IMR-90 (cell line): ENCODE data around the gene IFIT1. TPM values are rescaled to one million over a fixed set of nuclear protein-coding genes. Genes with fewer than 3 reads are reported as not detected.

ENCODE experiments used
- ATAC-seq: fragments of 200-7000 bp; cut with Tn5 transposase; 2 replicates; pipeline ENCODE4 v1.9.1; 2020; ENCODE audit warnings: low read depth, mild to moderate bottlenecking, moderate library complexity
- BruUV-seq: library from RNA; stranded (reverse); fragments of 400-500 nt; replicated peaks from 2 replicates; lab custom pipeline; 2021; lab: Mats Ljungman, UMichigan
- CTCF ChIA-PET: fragments of 300-600 bp; formaldehyde crosslinking; extraction: SDS; loops from one replicate; lab custom pipeline; 2021; ENCODE audit warnings: antibody characterized with exemption; lab: Yijun Ruan, JAX
- POLR2A ChIA-PET: fragments of 300-600 bp; sonication (Branson Sonifier 250); formaldehyde crosslinking; loops from one replicate; lab custom pipeline; 2022; ENCODE audit warnings: antibody characterized with exemption; ENCODE audit not compliant: unreplicated experiment; lab: Charles Lee
- DNase-seq: peaks from one replicate; pipeline ENCODE4 v3.0.0; 2013
- H2AFZ ChIP-seq: replicated peaks from 2 replicates; pipeline ENCODE3; 2013; ENCODE audit warnings: low read length, mild to moderate bottlenecking; ENCODE audit not compliant: poor library complexity
- H2AK5ac ChIP-seq: 2 replicates; pipeline ENCODE4 v1.6.1; 2013; ENCODE audit warnings: low read depth, low read length, inconsistent platforms
- H2AK9ac ChIP-seq: replicated peaks from 2 replicates; pipeline ENCODE3; 2013; ENCODE audit warnings: mild to moderate bottlenecking, low read depth, low read length, moderate library complexity; ENCODE audit not compliant: poor library complexity
- H2BK120ac ChIP-seq: 2 replicates; pipeline ENCODE4 v1.6.1; 2013; ENCODE audit warnings: low read depth, low read length, inconsistent platforms
- H2BK15ac ChIP-seq: 3 replicates; pipeline ENCODE4 v1.6.1; 2013; ENCODE audit warnings: low read depth, low read length, inconsistent platforms
- H2BK20ac ChIP-seq: 2 replicates; pipeline ENCODE4 v1.6.1; 2013; ENCODE audit warnings: low read depth, mild to moderate bottlenecking, inconsistent platforms, low read length, moderate library complexity
- H2BK5ac ChIP-seq: 2 replicates; pipeline ENCODE4 v1.6.1; 2013; ENCODE audit warnings: mild to moderate bottlenecking, low read depth, low read length, inconsistent platforms; ENCODE audit not compliant: poor library complexity, severe bottlenecking
- H3K14ac ChIP-seq: replicated peaks from 2 replicates; pipeline ENCODE4 v1.6.1; 2013; ENCODE audit warnings: low read depth, low read length, inconsistent platforms
- H3K18ac ChIP-seq: 2 replicates; pipeline ENCODE4 v1.6.1; 2013; ENCODE audit warnings: low read depth, low read length, control low read depth
- H3K23ac ChIP-seq: 2 replicates; pipeline ENCODE4 v1.6.1; 2013; ENCODE audit warnings: low read depth, low read length, inconsistent platforms
- H3K27ac ChIP-seq: 2 replicates; pipeline ENCODE4 v1.5.1; 2013; ENCODE audit warnings: mild to moderate bottlenecking, control low read depth, low read length; ENCODE audit not compliant: insufficient read depth
- H3K27me3 ChIP-seq: 2 replicates; pipeline ENCODE4 v1.6.1; 2013; ENCODE audit warnings: low read length; ENCODE audit not compliant: control insufficient read depth, insufficient read depth
- H3K36me3 ChIP-seq: 2 replicates; pipeline ENCODE4 v1.6.1; 2013; ENCODE audit warnings: low read length, mixed read lengths; ENCODE audit not compliant: control insufficient read depth, insufficient read depth
- H3K4ac ChIP-seq: 2 replicates; pipeline ENCODE4 v1.6.1; 2013; ENCODE audit warnings: low read depth, low read length, inconsistent platforms
- H3K4me1 ChIP-seq: 2 replicates; pipeline ENCODE4 v1.6.1; 2013; ENCODE audit warnings: low read length, mixed read lengths; ENCODE audit not compliant: control insufficient read depth, insufficient read depth
- H3K4me2 ChIP-seq: 2 replicates; pipeline ENCODE4 v1.6.1; 2013; ENCODE audit warnings: low read depth, mild to moderate bottlenecking, control low read depth, low read length, moderate library complexity
- H3K4me3 ChIP-seq: 2 replicates; pipeline ENCODE4 v1.5.1; 2013; ENCODE audit warnings: low read depth, mild to moderate bottlenecking, control low read depth, low read length, moderate library complexity; ENCODE audit not compliant: insufficient read depth
- H3K56ac ChIP-seq: 2 replicates; pipeline ENCODE4 v1.6.1; 2013; ENCODE audit warnings: low read length, inconsistent platforms; ENCODE audit not compliant: insufficient read depth; ENCODE audit errors: extremely low read depth
- H3K79me1 ChIP-seq, 2 experiments: 2 replicates each; pipeline ENCODE4 v1.6.1; 2013; ENCODE audit warnings: low read length in 2 of 2, inconsistent platforms in 1 of 2, low read depth in 1 of 2
- H3K9ac ChIP-seq: 2 replicates; pipeline ENCODE4 v1.6.1; 2013; ENCODE audit warnings: low read depth, low read length, control low read depth
- H3K9me1 ChIP-seq: 2 replicates; pipeline ENCODE4 v1.6.1; 2013; ENCODE audit warnings: low read length, inconsistent platforms; ENCODE audit not compliant: insufficient read depth
- H3K9me3 ChIP-seq: 2 replicates; pipeline ENCODE4 v1.6.1; 2013; ENCODE audit warnings: low read length; ENCODE audit not compliant: control insufficient read depth, insufficient read depth
- H4K20me1 ChIP-seq: 2 replicates; pipeline ENCODE4 v1.6.1; 2013; ENCODE audit warnings: low read length, inconsistent platforms; ENCODE audit not compliant: insufficient read depth
- H4K5ac ChIP-seq: 2 replicates; pipeline ENCODE4 v1.6.1; 2013; ENCODE audit warnings: mild to moderate bottlenecking, low read depth, low read length, control low read depth
- H4K8ac ChIP-seq, 2 experiments: 2 replicates each; pipeline ENCODE4 v1.6.1; 2013; ENCODE audit warnings: low read depth in 2 of 2, low read length in 2 of 2, control low read depth in 1 of 2, inconsistent platforms in 1 of 2
- H4K91ac ChIP-seq: 2 replicates; pipeline ENCODE4 v1.6.1; 2013; ENCODE audit warnings: low read depth, low read length, inconsistent platforms; ENCODE audit not compliant: insufficient read depth
- BHLHE40 ChIP-seq: fragments of 150-350 bp; IDR thresholded peaks from 2 replicates; pipeline ENCODE4 v1.6.1; 2016; ENCODE audit warnings: mild to moderate bottlenecking, low read depth, low read length
- CEBPB ChIP-seq: IDR thresholded peaks from 2 replicates; pipeline ENCODE4 v1.6.1; 2012; ENCODE audit warnings: low read depth, low read length, improper control_type of control experiment
- CHD1 ChIP-seq: IDR thresholded peaks from 2 replicates; pipeline ENCODE4 v1.6.1; 2012; ENCODE audit warnings: low read depth, low read length, improper control_type of control experiment
- FOS ChIP-seq: fragments of 150-350 bp; IDR thresholded peaks from 2 replicates; pipeline ENCODE4 v1.6.1; 2016; ENCODE audit warnings: low read depth, low read length
- MAFK ChIP-seq: IDR thresholded peaks from 2 replicates; pipeline ENCODE4 v1.6.1; 2012; ENCODE audit warnings: low read depth, low read length, improper control_type of control experiment
- MAZ ChIP-seq: IDR thresholded peaks from 2 replicates; pipeline ENCODE4 v1.6.1; 2012; ENCODE audit warnings: low read depth, mild to moderate bottlenecking, low read length, improper control_type of control experiment, moderate library complexity, borderline replicate concordance
- MXI1 ChIP-seq: IDR thresholded peaks from 2 replicates; pipeline ENCODE4 v1.6.1; 2012; ENCODE audit warnings: low read depth, mild to moderate bottlenecking, low read length, moderate library complexity, borderline replicate concordance
- NFE2L2 ChIP-seq: fragments of 150-350 bp; IDR thresholded peaks from 2 replicates; pipeline ENCODE4 v1.6.1; 2016; ENCODE audit warnings: low read depth, mild to moderate bottlenecking, low read length
- POLR2A ChIP-seq: IDR thresholded peaks from 2 replicates; pipeline ENCODE4 v1.6.1; 2012; ENCODE audit warnings: mild to moderate bottlenecking, low read depth, low read length
- RAD21 ChIP-seq: IDR thresholded peaks from 2 replicates; pipeline ENCODE4 v1.6.1; 2012; ENCODE audit warnings: low read length, improper control_type of control experiment
- RCOR1 ChIP-seq: IDR thresholded peaks from 2 replicates; pipeline ENCODE4 v1.6.1; 2012; ENCODE audit warnings: mild to moderate bottlenecking, low read length, improper control_type of control experiment; ENCODE audit not compliant: insufficient replicate concordance
- RFX5 ChIP-seq: IDR thresholded peaks from 2 replicates; pipeline ENCODE4 v1.8.0; 2012; ENCODE audit warnings: low read depth, mild to moderate bottlenecking, low read length, moderate library complexity
- SMC3 ChIP-seq: fragments of 150-350 bp; IDR thresholded peaks from 2 replicates; pipeline ENCODE4 v1.6.1; 2016; ENCODE audit warnings: low read depth, mild to moderate bottlenecking, antibody characterized with exemption, low read length, moderate library complexity
- WGBS, 2 experiments: methylation state at CpG; one replicate each; pipeline versions ENCODE4 v1.1.5 to v1.1.7; 2013; ENCODE audit warnings: missing lambda C conversion rate in 2 of 2; ENCODE audit not compliant: insufficient read length in 1 of 2; ENCODE audit errors: extremely low coverage in 2 of 2; 5-methylcytosine and 5-hydroxymethylcytosine counted together
- dilution Hi-C: fragments of 300-500 bp; cut with HindIII; formaldehyde crosslinking; loops from one replicate; pipeline ENCODE4 v1.14.3; 2018; ENCODE audit warnings: low sequenced_read_pairs; ENCODE audit not compliant: unreplicated experiment
- in situ Hi-C: fragments of 300-500 bp; cut with MboI; formaldehyde crosslinking; loops from 3 replicates; pipeline ENCODE4 v1.14.3; 2019; ENCODE audit warnings: low sequenced_read_pairs, inconsistent platforms, mixed read lengths
- intact Hi-C: fragments of 100-400 bp; cut with micrococcal nuclease; formaldehyde crosslinking; loops from 2 replicates; pipeline ENCODE4 v1.10.0; 2022
- polyA plus RNA-seq, 3 experiments: library from polyadenylated mRNA; depleted of rRNA; stranded (reverse); fragments of >200 nt; gene quantifications; 2 replicates each; pipeline ENCODE4 v1.2.3, GENCODE V29; 2012; ENCODE audit warnings: low replicate concordance in 1 of 3
- total RNA-seq: library from RNA; depleted of rRNA; stranded (reverse); fragments of >200 nt; gene quantifications from 2 replicates; pipeline ENCODE4 v1.2.3, GENCODE V29; 2012
- TF ChIP-seq, protein P1 (sequence below): conservative IDR thresholded peaks from 2 replicates; pipeline ENCODE4 v1.5.1; 2012; ENCODE audit warnings: mild to moderate bottlenecking, low read depth, low read length, improper control_type of control experiment
- TF ChIP-seq, protein P2 (sequence below): fragments of 150-350 bp; IDR thresholded peaks from 2 replicates; pipeline ENCODE4 v1.6.1; 2017; ENCODE audit warnings: mild to moderate bottlenecking, antibody characterized with exemption, low read length, low read depth
- TF ChIP-seq, protein P3 (sequence below): fragments of 150-350 bp; IDR thresholded peaks from 2 replicates; pipeline ENCODE4 v1.6.1; 2016; ENCODE audit warnings: low read depth, mild to moderate bottlenecking, low read length, moderate library complexity, borderline replicate concordance

Gene IFIT1
- total and polyA plus RNA-seq, 2 of the 4 experiments (the other 2 are of a cell fraction), result 6.1 to 6.8 TPM

DNA sequence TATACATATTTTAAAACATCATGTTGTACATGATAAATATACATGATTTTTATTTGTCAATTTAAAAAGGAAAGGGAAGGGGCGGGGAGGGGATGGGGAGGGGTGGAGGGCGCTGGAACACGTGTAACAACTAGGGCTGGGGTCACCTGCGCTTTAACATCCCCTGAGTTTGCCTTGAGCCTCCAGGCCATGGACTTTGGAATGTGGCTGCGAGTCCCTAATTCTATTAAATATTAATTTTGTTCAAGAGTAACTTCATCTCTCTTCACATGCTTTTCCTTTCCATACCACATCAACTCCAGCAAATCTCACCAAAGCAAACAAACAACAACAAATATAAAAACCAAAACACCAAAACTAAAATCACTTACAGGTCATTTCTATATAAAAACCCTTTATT is 32.6 kb downstream of the IFIT1 start:
- H4K5ac ChIP-seq, result no peak overlapping the region
- no peak overlapping the region for H2AK5ac ChIP-seq
- intact Hi-C loops (loop anchor here (10.0 kb wide), 3 partner anchors 850 to 1440 kb away; no protein-coding TSS in a partner anchor), in situ Hi-C loops (loop anchor here (5.0 to 25.0 kb wide), 3 partner anchors 137 to 1437 kb away; partner anchors contain the start of genes HTR7 and RPP30), dilution Hi-C loops (no loop called here)
- ATAC-seq (no peak), DNase-seq (no peak)
- no peaks in the 10 kb centered on the region for H3K27me3 ChIP-seq
- no TSS peak for BruUV-seq
- H2AK9ac ChIP-seq, result no peak overlapping the region
- no peak overlapping the region for H3K18ac ChIP-seq
- no peak overlapping the region for H3K4me3 ChIP-seq
- no peak overlapping the region for H3K27ac ChIP-seq
- H3K79me1 ChIP-seq, result no peaks in the 10 kb centered on the region; a peak in 1 of 4 replicates
- H4K20me1 ChIP-seq, result no peaks in the 10 kb centered on the region
- H3K14ac ChIP-seq, result no peak overlapping the region
- H3K56ac ChIP-seq, result no peak overlapping the region
- POLR2A ChIA-PET, result no interaction called here
- WGBS, 2 experiments, result no CpG with 5 or more reads among the region's 5 CpGs
- H3K4ac ChIP-seq, result no peak overlapping the region
- TF ChIP-seq MAFK (no peak), CEBPB (no peak), RAD21 (no peak), RFX5 (no peak), MAZ (no peak), SMC3 (no peak), RCOR1 (no peak), MXI1 (no peak), NFE2L2 (no peak), CHD1 (no peak), FOS (no peak), BHLHE40 (no peak), POLR2A (no peak)
- TF ChIP-seq, protein P1, sequence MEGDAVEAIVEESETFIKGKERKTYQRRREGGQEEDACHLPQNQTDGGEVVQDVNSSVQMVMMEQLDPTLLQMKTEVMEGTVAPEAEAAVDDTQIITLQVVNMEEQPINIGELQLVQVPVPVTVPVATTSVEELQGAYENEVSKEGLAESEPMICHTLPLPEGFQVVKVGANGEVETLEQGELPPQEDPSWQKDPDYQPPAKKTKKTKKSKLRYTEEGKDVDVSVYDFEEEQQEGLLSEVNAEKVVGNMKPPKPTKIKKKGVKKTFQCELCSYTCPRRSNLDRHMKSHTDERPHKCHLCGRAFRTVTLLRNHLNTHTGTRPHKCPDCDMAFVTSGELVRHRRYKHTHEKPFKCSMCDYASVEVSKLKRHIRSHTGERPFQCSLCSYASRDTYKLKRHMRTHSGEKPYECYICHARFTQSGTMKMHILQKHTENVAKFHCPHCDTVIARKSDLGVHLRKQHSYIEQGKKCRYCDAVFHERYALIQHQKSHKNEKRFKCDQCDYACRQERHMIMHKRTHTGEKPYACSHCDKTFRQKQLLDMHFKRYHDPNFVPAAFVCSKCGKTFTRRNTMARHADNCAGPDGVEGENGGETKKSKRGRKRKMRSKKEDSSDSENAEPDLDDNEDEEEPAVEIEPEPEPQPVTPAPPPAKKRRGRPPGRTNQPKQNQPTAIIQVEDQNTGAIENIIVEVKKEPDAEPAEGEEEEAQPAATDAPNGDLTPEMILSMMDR, result no peak
- TF ChIP-seq, protein P2, sequence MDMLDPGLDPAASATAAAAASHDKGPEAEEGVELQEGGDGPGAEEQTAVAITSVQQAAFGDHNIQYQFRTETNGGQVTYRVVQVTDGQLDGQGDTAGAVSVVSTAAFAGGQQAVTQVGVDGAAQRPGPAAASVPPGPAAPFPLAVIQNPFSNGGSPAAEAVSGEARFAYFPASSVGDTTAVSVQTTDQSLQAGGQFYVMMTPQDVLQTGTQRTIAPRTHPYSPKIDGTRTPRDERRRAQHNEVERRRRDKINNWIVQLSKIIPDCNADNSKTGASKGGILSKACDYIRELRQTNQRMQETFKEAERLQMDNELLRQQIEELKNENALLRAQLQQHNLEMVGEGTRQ, result no peak
- TF ChIP-seq, protein P3, sequence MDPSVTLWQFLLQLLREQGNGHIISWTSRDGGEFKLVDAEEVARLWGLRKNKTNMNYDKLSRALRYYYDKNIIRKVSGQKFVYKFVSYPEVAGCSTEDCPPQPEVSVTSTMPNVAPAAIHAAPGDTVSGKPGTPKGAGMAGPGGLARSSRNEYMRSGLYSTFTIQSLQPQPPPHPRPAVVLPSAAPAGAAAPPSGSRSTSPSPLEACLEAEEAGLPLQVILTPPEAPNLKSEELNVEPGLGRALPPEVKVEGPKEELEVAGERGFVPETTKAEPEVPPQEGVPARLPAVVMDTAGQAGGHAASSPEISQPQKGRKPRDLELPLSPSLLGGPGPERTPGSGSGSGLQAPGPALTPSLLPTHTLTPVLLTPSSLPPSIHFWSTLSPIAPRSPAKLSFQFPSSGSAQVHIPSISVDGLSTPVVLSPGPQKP, result no peak
- H4K8ac ChIP-seq, result no peak overlapping the region
- H2BK15ac ChIP-seq, result no peak overlapping the region
- H3K4me2 ChIP-seq, result no peak overlapping the region
- H2BK20ac ChIP-seq, result no peak overlapping the region
- no peaks in the 10 kb centered on the region for H3K36me3 ChIP-seq
- no peak overlapping the region for H2AFZ ChIP-seq
- H3K9ac ChIP-seq, result no peak overlapping the region
- peaks cover 15% of the 10 kb centered on the region for H3K4me1 ChIP-seq
- H4K91ac ChIP-seq, result no peak overlapping the region
- no peak overlapping the region for H2BK120ac ChIP-seq
- no peak overlapping the region for H2BK5ac ChIP-seq
- H3K9me3 ChIP-seq, result no peaks in the 10 kb centered on the region
- CTCF ChIA-PET, result no interaction called here
- peaks cover 7% of the 10 kb centered on the region for H3K9me1 ChIP-seq
- H3K23ac ChIP-seq, result no peak overlapping the region
